IPS-15b (cell line): Measurements from ENCODE around the gene SENP7.

Experiments
- H3K27me3 ChIP-seq: one replicate; pipeline ENCODE4 v1.6.1; 2013; ENCODE audit warnings: low read length; ENCODE audit not compliant: control insufficient read depth, insufficient read depth
- H3K36me3 ChIP-seq: one replicate; pipeline ENCODE4 v1.6.1; 2013; ENCODE audit warnings: low read length; ENCODE audit not compliant: control insufficient read depth, insufficient read depth
- H3K4me1 ChIP-seq: one replicate; pipeline ENCODE4 v1.6.1; 2013; ENCODE audit warnings: mild to moderate bottlenecking, low read length; ENCODE audit not compliant: control insufficient read depth, insufficient read depth
- H3K4me3 ChIP-seq: one replicate; pipeline ENCODE4 v1.5.1; 2013; ENCODE audit warnings: low read depth, low read length
- H3K9ac ChIP-seq: one replicate; pipeline ENCODE4 v1.6.1; 2013; ENCODE audit warnings: low read depth, mild to moderate bottlenecking, low read length
- H3K9me3 ChIP-seq: one replicate; pipeline ENCODE4 v1.6.1; 2013; ENCODE audit warnings: mild to moderate bottlenecking, low read length; ENCODE audit not compliant: control insufficient read depth, insufficient read depth

SENP7 gene

DNA sequence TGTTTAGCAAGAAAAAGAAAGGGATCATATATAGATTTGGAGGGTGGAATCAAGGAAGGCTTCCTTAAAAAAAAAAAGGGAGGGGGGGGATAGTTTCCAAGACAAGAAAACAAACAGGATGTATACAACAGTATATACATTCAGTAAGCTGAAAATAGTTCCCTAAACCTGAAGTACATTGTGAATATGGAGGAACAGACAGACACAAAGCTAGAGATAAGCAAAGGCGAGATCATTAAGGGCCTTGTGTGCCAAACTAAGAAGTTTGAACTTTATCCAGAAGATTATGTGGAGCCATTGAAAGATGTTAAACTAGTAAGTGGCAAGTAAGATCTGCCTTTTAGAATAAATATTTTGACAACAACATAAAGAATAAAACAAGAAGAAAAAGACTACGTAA lies 99.4 kb downstream of the SENP7 start:
- H3K36me3 ChIP-seq = no peaks in the 10 kb centered on the region
- no peak overlapping the region for H3K9ac ChIP-seq
- H3K4me3 ChIP-seq = no peak overlapping the region
- no peaks in the 10 kb centered on the region for H3K4me1 ChIP-seq
- no peaks in the 10 kb centered on the region for H3K9me3 ChIP-seq
- no peaks in the 10 kb centered on the region for H3K27me3 ChIP-seq

DNA sequence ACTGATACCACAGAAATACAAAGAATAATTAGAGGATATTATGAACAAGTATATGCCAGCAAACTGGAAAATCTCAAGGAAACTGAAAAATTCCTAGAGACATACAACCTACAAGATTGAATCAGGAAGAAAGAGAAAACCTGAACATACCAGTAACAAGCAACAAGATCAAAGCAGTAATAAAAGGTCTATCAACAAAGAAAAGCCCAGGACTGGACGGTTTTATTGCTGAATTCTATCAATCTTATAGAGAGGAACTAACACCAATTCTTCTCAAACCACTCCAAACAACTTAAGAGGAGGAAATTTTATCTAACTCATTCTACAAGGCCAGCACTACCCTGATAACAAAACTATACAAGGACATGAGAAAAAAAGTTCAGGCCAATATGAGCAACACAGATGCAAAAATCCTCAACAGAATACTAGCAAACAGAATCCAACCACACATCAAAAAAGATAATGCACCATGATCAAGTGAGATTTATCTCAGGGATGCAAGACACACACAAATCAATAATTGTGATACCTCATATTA lies 121.5 kb downstream of the SENP7 start:
- Histone ChIP-seq H3K4me3 (no peak overlapping the region), H3K36me3 (no peaks in the 10 kb centered on the region), H3K9ac (no peak overlapping the region), H3K9me3 (no peaks in the 10 kb centered on the region), H3K4me1 (no peaks in the 10 kb centered on the region), H3K27me3 (no peaks in the 10 kb centered on the region)

DNA sequence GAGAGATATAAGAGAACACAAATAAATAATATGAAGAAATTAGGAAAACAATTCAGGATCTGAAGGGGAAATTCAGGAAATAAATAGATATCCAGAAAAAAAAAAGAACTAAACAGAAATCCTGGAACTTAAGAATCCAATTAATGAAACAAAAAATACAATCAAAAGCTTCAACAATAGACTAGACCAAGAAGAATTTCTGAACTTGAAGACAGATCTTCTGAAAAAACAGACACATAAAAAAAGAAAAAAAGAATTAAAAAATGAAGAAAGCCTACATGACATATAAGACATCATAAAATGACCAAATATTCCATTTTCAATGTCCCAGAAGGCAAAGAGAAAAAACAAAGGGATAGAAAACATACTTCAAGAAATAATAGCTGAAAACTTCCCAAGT lies 124.3 kb downstream of the SENP7 start:
- Histone ChIP-seq H3K4me1 (no peaks in the 10 kb centered on the region), H3K4me3 (no peak overlapping the region), H3K27me3 (no peaks in the 10 kb centered on the region), H3K9me3 (no peaks in the 10 kb centered on the region), H3K36me3 (no peaks in the 10 kb centered on the region), H3K9ac (no peak overlapping the region)

DNA sequence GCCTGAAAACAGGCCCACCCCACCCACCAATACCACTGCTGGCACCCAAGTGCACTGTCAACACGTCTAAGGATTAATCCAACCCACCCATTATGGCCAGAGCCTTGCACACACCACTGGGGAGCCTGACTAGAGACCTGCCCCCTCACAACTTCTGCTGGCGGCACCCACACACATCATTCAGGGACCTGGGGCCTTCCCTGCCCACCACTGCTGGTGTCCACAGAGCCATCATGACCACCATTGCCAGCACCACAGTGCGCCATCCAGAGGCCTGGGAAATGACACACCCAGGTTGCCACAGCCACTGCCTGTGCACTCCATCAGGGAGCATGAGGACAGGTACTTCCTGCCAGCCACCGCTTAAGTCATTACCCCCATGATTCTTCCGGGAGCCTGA lies 125.7 kb downstream of the SENP7 start:
- H3K4me3 ChIP-seq = no peak overlapping the region
- no peaks in the 10 kb centered on the region for H3K27me3 ChIP-seq
- no peaks in the 10 kb centered on the region for H3K9me3 ChIP-seq

DNA sequence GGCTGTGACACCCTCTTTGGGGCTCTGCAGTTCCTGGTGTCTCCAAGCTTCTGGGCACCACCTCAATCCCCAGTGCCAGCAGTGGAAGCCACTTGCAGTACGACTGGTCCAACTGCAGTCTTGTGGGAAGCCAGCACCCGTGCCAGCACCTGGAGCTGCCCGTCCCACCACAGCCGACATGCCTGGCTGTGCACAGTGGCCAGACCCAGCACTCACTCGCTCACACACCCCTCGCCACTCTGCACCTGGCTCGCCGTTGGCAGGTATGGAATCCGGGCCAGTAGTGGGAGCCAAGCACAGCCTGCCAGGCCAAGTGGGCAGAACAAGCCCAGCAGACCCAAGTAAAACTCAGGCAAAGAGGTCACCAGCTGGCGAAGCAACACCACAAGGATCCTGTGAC lies 128.6 kb downstream of the SENP7 start:
- no peaks in the 10 kb centered on the region for H3K27me3 ChIP-seq
- no peak overlapping the region for H3K4me3 ChIP-seq
- no peaks in the 10 kb centered on the region for H3K36me3 ChIP-seq
- H3K9me3 ChIP-seq = no peaks in the 10 kb centered on the region
- H3K4me1 ChIP-seq = peaks cover 2% of the 10 kb centered on the region
- H3K9ac ChIP-seq = no peak overlapping the region

More for the DNA sequence above, 125.7 kb downstream of the SENP7 start:
- Histone ChIP-seq H3K36me3 (no peaks in the 10 kb centered on the region), H3K9ac (no peak overlapping the region), H3K4me1 (peaks cover 2% of the 10 kb centered on the region)

DNA sequence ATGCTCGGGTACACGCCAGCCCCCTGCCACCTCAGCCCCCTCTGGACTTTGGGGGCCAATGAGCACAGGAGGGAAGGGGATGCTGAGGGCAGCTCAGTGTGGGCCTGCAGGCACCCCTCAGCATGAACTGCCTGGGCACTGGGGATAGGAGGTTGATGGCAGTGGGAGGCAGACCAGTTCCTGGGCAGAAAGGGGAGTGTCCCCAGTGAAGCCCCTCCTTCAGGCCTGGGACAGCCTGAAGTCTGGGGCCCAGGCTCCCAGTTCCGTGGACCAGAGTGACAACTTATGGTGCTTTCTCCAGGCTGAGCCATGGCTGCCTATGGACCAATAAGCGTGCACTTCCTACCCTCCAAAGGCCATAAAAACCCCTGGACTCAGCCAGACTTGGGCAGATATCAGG lies 129.4 kb downstream of the SENP7 start:
- H3K4me1 ChIP-seq = peaks cover 2% of the 10 kb centered on the region
- H3K9me3 ChIP-seq = no peaks in the 10 kb centered on the region
- H3K36me3 ChIP-seq = no peaks in the 10 kb centered on the region
- no peaks in the 10 kb centered on the region for H3K27me3 ChIP-seq
- no peak overlapping the region for H3K4me3 ChIP-seq
- H3K9ac ChIP-seq = no peak overlapping the region

DNA sequence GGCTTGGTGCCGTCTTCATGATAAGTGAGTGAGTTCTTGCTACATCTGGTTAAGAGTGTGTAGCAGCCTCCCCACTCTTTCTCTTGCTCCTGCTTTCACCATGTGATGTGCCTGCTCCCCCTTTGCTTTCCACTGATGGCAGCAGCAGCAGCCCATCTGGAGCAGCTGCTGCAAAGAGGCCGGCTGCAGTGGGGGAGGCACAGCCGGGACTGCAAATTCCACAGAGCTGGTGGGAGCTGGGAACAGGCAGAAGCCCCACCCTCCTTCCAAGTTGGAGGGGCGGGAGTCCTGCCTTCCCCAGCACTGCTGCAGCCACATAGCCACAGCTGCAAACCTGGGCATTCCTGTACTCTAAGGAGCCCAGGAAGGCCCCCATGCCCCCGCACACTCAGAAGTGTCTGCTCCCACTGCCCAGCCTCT lies 129.8 kb downstream of the SENP7 start:
- Histone ChIP-seq H3K9me3 (no peaks in the 10 kb centered on the region), H3K4me3 (no peak overlapping the region), H3K9ac (no peak overlapping the region), H3K36me3 (no peaks in the 10 kb centered on the region), H3K4me1 (peaks cover 2% of the 10 kb centered on the region), H3K27me3 (no peaks in the 10 kb centered on the region)

DNA sequence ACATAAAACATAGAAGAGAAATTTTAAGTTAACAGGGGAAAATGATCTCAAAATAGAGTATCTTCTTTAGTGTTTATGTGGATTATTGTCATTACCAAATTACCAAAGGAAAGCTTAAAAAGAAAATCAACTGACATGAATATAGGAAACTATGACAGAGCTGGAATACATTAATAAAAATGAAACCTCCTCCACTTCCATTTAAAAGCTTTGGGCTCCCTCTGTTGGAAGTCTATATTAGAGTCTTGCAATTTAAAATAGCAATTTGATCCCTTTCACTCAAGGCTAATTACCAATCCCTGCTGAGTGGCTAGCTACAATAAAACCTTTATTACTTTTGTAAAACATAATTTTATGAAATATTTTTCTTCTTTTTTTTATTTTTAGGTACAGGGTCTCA lies 131.2 kb downstream of the SENP7 start:
- Histone ChIP-seq H3K4me3 (no peak overlapping the region), H3K27me3 (no peaks in the 10 kb centered on the region), H3K36me3 (no peaks in the 10 kb centered on the region), H3K4me1 (peaks cover 2% of the 10 kb centered on the region), H3K9me3 (no peaks in the 10 kb centered on the region), H3K9ac (no peak overlapping the region)

DNA sequence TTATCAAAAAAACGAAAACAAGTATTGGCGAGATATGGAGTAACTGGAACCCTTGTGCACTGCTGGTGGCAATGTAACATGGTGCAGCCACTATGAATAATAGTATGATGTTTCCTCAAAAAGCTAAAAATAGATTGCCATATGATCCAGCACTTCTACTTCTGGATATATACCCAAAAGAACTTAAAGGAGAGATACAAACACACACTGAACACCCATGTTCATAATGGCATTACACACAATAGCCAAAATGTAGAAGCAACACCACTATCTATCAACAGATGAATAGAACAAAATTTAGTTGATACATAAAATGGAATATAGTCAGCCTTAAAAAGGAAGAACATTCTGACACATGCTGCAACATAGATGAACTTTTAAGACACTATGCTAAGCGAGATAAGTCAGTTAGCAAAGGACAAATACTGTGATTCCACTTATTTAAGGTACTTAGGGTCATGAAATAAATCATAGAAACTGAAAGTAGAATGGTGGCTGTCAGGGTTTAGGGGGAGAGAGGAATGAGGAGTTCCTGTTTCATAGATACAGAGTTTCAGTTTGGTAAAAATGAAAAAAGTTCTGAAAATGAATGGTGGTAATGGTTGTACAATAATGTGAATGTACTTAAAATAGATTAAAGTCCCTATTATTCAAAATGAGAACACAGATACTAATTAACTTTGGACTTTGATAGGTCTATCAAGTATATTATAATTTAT lies 133.2 kb downstream of the SENP7 start:
- peaks cover 2% of the 10 kb centered on the region for H3K4me1 ChIP-seq
- no peak overlapping the region for H3K4me3 ChIP-seq
- no peaks in the 10 kb centered on the region for H3K27me3 ChIP-seq
- no peak overlapping the region for H3K9ac ChIP-seq
- no peaks in the 10 kb centered on the region for H3K36me3 ChIP-seq
- H3K9me3 ChIP-seq = no peaks in the 10 kb centered on the region

DNA sequence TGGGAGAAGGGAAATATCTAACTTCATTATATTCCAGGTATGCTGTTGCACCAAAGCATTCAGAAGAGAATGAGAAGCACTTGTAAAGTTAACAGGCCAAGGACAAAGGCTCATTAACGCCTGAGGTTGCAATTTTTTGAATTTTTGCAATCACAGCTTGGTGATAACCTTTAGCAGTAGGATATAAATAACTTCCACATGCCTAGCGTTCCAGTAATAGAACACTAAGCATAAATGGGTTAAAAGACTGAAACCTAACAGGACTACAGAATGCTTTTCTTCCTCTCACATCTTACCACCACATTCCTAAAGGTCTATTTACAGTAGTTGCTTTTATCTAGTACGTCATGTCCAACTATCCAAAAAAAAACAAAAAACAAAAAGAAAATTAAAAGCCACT lies 135.2 kb downstream of the SENP7 start:
- Histone ChIP-seq H3K4me3 (no peak overlapping the region), H3K4me1 (no peaks in the 10 kb centered on the region), H3K9ac (no peak overlapping the region), H3K9me3 (no peaks in the 10 kb centered on the region), H3K36me3 (no peaks in the 10 kb centered on the region), H3K27me3 (no peaks in the 10 kb centered on the region)

DNA sequence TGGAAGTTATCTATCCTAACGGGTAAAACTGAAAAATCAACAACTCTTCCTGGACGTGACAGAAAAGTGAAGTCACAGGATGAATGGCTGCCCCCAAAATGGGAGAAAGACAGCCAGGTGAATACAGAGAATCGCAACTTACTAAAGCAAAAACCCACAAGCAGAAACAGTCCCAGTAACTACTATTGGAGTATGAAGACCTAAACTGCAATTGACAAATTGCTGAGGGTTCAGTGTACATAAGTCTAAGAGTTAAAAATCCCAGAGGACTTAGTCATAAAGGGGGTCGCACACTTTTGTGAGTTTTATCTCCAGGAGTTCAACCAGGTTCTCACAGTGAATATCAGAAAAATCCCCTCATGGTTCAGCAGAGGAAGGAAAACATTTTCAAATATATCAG lies 135.8 kb downstream of the SENP7 start:
- Histone ChIP-seq H3K9me3 (no peaks in the 10 kb centered on the region), H3K36me3 (no peaks in the 10 kb centered on the region), H3K9ac (no peak overlapping the region), H3K4me1 (no peaks in the 10 kb centered on the region), H3K4me3 (no peak overlapping the region), H3K27me3 (no peaks in the 10 kb centered on the region)

DNA sequence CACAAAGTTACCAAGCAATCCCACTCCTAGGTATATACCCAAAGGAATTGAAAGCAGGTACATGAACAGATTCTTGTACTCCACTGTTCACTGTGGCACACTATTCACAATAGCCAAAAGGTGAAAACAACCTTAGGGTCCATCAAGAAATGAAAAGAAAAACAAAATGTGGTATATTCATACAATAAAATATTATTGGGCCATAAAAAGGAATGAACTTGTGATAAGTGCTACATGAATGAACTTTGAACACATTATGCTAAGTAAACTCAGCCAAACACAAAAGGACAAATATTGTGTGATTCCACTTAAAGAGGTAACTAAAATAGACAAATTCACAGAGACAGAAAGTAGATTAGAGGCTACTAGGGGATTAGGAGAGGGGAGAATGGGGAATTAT lies 137.4 kb downstream of the SENP7 start:
- Histone ChIP-seq H3K36me3 (no peaks in the 10 kb centered on the region), H3K9ac (no peak overlapping the region), H3K4me1 (no peaks in the 10 kb centered on the region), H3K9me3 (no peaks in the 10 kb centered on the region), H3K27me3 (no peaks in the 10 kb centered on the region), H3K4me3 (no peak overlapping the region)
